DMS79 treated with DMSO at 0.1 percent for 48 hours (cell line): Measurements from ENCODE around the gene AUTS2.

ENCODE experiments used
- DNase-seq: peaks from one replicate; lab custom pipeline; 2025; lab: John Stamatoyannopoulos, UW

Gene AUTS2

DNA sequence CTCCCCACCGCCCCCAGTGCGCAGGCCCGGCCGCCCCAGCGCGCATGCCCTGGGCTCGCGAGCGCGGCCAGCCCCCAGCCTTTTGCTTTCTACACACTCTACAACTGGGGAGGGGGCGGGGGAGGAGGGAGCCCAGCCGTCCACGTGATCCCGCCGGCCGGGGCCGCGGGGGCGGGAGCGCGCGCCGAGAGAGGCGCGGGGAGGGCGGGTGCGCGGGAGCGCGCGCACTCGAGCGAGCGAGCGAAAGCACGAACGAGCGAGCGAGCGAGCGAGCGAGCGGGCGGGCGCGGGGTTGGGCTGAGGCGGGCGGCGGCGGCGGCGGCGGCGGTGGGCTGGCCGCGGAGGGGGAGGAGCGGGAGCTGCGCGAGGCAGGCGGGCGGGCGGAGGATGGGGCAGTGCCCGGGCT, at the start of gene AUTS2:
AUTS2 (plus strand) TSS at position 395 of the 406 bp plus-strand sequence. CDS start 1,179 bp downstream, outside the sequence.
- peak; percentile 86 for DNase-seq

DNA sequence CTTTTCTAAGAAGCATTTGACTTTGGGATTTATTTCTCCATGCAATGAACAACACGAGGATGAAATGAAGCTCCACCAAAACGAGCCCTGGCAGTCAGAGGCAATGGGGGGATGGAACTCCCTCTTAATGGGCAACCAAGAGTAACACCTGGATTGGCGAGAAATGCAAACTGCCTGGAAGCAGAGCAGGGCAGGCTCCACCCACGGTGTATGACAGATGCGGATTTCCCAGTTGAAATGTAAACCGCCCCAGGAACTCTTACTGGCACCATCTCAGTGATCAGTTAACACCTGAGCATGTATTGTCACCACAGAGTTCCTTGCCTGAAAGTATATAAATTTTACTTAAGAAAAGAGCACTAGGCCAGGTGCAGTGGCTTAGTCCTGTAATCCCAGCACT, 47.3 kb upstream of the AUTS2 start:
- no peak for DNase-seq

DNA sequence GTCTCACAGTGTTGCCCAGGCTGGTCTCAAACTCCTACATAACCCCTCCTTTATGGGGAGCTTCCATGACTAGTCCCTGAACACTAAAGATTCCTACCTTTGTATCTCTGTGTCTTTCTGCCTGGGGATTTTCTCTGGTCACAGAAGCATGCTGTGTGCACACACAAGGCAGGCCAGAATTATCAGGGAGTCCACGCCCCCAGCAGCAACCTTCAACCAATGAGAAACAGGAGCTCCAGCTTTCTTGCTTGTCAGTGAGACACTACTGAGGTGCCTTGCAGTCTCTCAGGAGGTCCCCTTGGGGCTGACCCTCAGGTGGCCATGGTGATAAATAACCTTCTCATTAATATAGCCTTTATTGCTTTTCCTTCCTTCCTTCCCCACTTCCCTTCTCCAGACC, 45.1 kb upstream of the AUTS2 start:
- DNase-seq = no peak

GRCh38 chr7:69561266-69561960, 36.9 kb upstream of the AUTS2 start:
- DNase-seq = no peak

DNA sequence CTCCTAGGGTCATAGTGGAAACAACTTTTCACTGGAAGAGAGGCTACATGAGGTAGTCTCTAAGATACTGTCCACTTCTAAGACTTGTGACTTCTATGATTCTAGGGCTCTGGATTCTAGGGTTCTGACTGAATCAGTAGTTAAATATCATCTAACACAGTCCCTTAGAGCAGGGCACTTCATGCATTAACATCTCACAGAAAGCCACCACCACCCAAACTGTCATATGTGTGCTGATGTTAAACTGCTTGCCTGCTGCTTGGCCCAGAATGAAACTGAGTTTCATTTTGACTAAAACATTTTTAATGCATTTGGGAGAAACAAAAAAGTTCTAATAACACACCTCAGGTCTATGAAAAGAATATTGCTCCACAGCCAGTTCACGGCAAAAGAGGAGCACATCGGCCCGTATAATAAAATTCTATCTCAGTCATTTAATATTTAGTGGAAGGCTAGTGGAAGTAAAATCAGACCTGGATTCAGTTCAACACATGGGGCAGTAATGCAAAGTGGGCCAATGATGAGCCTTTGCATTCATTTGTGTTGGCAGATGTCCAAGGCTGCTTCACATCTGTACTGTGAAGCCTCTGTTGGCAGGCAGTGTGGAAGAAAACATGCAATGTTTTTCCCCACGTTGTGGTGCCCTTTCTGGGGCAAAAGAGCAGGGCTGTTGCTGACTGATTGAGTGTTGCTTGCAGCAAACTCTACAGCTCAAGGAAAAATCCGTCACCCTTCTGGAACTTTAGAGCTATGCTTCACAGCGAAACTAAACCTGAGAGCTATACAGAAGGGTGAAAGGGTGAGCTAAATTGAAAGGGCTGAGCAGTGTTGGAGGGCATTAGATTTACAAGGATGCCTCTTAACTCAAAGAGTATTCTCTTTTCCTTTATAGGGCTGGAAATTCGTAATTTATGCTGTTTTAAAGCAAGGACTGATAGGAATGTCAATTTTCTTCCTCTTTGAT, 33.5 kb upstream of the AUTS2 start:
- peak; percentile 70 for DNase-seq

DNA sequence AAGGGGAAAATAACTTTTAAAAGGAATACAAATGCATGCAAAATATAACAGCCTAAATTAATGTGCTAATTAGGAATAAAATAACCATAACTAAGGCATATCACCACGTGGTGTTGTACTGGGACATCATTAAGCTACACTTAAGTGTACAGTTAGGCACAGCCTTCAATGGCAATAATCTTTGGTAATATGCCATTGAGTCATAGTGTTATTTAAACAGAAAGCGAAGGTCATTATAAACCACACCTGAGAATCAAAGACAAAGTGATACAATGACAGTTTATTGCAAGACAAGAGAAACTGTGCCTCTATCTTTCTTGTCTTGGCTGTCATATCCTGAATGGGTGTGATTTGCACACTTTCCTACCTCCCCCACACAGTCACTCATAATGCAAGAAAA, 30.5 kb upstream of the AUTS2 start:
- no peak for DNase-seq

GRCh38 chr7:69568266-69568665, 30.0 kb upstream of the AUTS2 start:
- no peak for DNase-seq

DNA sequence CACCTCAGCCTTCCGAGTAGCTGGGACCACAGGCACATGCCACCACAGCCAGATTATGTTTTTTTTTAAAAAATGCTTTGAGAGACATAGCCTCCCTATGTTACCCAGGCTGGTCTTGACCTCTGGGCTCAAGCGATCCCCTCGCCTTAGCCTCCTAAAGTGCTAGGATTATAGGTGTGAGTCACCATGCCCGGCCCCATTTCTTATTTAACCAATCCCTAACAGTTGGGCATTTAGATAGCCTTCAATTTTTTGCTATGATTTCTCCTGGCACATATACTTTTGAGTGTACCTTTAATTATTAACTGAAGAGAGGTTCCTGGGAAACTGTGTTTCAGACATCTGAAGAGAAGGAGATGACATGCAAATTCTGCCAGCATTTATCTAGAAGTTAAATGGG, 22.6 kb upstream of the AUTS2 start:
- DNase-seq = no peak

GRCh38 chr7:69577221-69577620, 21.1 kb upstream of the AUTS2 start:
- DNase-seq = no peak

DNA sequence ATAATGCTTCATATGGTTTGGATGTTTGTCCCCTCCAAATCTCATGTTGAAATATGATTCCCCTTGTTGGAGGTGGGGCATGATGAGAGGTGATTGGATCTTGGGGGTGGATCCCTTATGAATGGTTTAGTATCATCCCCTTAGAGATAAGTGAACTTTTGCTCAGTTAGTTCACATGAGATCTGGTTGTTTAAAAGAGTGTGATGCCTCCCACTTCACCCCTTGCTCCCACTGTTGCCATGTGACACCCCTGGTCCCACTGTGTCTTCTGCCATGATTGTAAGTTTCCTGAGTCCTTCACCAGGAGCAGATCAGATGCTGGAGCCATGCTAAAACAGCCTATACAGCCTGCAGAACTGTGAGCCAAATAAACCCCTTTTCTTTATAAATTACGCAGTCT, 13.1 kb upstream of the AUTS2 start:
- DNase-seq = no peak

- DNase-seq = no peak
Observed at GRCh38 chr7:69586321-69586720, 12.0 kb upstream of the AUTS2 start.

GRCh38 chr7:69588773-69589172, 9.5 kb upstream of the AUTS2 start:
- no peak for DNase-seq

DNA sequence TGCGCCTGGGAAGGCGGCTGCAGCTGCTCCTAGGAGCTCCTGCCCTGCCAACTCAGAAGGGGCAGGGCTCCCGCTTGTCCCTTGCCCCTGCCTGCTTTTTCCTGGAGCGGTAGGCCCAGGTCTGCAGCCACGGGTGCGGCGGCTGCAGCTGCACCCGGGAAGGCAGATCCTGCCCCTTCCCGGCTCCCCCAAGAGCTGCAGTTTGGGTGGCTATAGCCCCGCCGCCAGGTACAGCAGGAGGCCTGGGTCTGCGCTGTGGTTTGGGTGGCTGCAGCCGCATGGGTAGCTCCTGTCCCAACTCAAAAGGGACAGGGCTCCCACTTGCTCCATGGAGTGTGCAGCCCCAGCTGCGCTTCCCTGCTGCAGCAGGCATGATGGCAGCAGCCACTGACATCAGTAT, 6.5 kb upstream of the AUTS2 start:
- DNase-seq = no peak

DNA sequence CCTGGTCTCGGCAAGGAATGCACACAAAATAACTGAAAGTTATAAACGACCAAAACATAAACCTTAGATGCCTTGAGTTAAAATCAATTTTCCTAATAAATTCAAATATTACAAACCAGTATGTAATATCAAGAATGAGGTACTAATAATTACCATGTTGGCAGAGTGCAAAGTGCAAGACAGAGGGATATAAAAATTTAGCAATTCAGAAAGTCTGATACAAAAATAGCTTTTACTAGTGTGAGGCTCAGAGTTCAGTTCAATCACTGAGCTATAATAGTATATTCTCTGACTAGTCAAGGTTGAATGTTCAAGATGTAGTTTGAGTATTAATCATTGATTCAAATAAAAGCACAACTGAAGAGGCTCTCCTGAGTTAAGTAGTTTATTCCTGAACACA, 4.8 kb upstream of the AUTS2 start:
- DNase-seq = no peak

DNA sequence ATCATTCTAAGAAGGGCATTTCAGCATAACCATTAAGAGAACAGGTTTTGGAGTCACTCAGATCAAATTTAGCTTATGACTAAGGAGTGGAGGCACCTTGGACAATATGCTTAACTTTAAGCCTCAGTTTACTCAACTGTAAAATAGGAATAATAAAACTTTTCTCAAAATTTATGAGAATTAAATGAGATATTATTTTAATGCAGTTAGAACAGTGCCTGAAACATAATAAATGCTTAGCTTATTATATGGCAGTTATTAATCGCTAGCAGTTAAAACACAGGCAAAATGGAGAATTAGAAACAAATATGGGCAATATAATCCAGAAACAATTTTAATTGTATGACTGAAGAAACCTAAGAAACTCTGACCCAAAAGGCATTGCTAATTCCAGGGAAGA, 2.9 kb upstream of the AUTS2 start:
- no peak for DNase-seq

DNA sequence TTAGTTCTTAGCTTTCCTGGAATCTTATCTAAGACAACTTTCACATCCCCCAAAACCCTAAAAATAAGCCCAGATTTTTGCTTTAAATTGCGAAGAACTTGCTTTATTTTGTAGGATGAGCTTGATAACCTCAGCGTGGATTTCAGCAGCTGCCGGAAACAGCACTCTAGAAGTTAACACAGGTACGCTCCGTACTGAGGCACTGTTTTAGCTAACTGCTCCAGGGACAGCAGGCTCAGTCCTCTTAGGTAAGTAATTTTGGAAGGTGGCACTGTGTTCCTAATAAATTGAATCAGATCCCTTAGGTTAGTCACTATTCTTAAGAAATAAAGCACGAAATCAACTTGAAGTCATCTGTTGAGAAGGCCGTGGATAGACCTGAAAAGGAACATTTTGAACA, 2.2 kb upstream of the AUTS2 start:
- DNase-seq = no peak

GRCh38 chr7:69596723-69597277, 1.5 kb upstream of the AUTS2 start:
- DNase-seq = no peak

DNA sequence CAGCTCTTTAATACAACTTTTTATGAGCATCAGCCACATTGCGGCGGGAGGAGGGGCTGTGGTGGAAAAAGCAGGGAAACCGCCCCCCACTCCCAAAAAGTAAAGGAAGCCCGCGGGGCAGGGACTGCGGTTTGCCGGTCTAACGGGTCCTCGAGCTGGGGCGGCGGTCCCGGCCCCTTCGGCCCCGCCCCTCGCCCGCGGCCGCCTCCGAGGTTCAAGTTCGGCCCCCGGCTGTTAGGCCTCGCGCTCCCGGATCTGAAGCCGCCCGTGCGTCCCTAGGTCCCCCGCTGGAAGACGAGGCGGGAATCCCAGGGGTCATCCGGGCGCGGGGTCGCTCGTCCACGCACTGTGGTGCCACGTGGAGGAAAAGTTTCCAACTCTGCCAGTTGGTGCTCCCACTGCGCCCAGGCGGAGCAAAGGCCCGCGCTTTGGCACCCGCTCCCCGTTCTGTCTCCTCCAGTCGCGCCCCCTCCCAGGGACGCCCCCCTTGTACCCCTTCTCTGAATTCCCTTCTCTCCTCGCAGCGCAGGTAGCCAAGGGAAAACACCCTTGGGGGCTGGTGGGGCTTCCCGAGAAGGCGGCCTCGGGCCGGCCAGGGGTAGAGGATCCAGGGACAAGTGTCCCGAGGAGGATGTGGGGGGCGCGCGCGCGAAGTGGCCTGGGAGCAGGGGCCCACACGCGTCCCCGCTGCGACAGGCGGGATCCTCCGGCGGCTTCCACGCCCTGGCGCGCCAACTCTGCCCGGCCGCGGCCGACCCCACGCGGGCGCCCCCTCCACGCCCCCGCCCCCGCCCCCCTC, 798 bp upstream of the AUTS2 start:
- DNase-seq = peak; percentile 32

- peak; percentile 68 for DNase-seq
Observed at GRCh38 chr7:69598487-69599285, 411 bp downstream of the AUTS2 start.

DNA sequence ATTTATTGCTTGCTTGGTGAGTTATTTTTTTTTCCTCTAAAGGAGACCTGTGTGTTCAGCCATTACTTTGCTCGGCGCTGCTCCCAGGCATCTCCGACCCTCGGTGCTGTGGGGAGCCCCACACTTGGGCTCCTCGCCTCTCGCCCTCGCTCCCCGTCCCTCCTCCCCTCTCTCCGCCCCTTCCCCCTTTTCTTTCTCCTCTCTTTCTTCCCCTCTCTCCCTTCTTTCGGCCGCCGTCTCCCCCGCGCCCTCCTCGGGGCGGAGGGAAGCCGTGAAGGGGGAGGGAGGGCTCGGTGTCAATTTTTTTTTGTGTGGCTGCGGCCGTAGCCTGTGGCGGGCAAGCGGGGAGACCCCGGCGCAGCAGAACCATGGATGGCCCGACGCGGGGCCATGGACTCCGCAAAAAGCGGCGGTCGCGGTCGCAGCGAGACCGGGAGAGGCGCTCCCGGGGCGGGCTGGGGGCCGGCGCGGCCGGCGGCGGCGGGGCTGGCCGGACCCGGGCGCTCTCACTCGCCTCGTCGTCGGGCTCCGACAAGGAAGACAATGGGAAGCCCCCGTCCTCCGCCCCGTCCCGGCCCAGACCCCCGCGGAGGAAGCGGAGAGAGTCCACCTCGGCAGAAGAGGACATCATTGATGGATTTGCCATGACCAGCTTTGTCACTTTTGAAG, 1.1 kb downstream of the AUTS2 start:
- peak; percentile 43 for DNase-seq
